Cerebellar nuclear complex (tissue), 1 donor: ENCODE measurements around the gene ZNF385A.

Experiments
- DNase-seq, 2 experiments: peaks; one replicate each; lab custom pipeline; 2025; lab: John Stamatoyannopoulos, UW

The ZNF385A gene

DNA sequence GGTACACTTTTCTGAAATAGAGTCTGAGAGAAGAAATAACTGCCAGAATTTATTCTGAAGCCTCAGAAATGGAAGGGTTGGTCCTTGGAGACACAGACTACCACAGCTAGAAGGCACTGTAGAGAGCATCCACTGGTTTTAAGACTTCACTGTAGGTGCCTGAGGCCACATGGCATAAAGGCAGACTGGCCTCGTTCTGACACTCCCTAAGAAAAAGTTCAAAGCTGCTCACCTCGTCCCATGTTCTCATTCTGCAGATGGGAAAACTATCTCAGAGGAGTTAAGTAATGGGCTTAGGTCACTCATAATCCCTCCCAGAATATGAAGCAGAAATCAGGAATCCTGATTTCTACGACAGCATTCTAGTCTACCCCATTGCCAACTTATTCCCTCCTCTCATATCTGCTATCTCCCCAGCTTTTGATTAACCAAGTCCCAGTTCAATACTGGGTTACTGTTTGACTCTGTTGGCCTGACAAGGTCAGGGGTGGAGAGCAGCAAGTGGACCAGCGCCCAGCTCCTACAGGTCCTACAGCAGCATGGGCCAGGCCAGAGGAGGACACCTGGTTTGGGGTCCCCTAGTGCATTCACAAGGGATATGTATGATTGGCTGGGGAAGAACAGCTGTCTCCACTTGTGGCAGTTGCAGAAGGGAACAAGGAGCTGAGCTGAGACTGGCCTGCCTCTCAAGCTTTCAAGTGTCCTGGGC, 30.8 kb upstream of the ZNF385A start:
- no peak for DNase-seq

DNA sequence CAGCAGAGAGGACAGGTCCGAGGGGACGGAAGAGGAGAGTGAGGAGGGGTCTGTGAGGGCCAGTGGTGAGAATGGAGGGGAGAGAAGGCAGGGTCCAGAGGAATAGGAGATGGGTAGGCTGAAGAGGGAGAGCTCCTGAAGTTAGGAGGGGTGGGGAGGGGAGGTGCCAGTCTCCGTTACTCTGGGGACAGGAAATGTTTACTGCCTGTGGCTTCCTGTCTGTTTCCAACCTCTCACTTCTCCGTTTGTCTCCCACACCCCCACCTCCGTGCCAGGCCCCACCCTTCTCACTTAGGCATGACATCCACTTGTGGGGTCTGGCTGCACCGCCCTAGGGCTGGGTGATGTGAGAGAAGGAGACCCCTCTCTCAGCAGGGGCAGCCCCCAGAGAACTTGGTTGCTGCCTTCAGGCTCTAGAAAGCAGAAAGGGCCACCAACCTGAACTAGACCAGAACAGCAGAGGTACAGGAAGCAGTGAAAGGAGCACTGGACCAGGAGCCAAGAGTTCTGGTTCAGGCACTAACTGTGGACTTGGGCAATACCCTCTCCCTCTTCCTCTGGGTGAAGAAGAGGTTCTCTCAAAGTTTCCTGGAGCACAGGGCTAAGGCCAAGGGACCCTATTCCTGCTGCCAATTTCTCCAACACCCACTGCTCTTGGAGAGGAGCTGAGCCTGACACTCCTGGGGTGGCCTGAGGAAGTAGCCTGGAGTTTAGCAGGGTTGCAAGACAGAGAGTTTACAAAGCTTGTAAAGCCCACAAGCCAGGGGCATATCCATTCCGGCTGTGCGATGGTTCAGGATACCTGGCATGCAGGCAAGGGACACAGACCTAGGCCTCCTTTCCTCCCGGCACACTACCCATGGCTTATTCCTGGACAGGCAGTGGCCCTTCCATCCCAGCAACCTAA, 29.0 kb upstream of the ZNF385A start:
- DNase-seq = no peak

GRCh38 chr12:54412786-54413185, 28.3 kb upstream of the ZNF385A start:
- no peak for DNase-seq

DNA sequence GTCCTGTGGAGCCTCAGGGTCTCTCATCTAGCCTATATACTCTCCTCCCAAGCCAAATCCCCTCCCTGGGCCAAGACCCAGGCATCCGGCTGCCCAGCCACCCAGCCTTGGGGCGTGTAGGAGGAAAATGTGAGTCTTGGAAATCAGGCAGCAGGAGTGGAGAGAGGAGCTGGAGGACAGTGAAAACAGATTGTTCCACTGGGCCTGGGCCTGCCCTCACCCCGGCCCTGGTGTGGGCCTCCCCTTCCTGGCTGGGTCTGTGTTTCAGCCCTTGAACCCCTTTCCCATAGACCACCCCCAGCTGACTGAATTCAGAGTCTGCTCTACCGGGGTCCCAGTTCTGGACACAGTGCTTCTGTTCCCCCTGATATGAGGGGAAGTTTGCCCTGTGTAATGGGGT, 27.8 kb upstream of the ZNF385A start:
- no peak for DNase-seq

DNA sequence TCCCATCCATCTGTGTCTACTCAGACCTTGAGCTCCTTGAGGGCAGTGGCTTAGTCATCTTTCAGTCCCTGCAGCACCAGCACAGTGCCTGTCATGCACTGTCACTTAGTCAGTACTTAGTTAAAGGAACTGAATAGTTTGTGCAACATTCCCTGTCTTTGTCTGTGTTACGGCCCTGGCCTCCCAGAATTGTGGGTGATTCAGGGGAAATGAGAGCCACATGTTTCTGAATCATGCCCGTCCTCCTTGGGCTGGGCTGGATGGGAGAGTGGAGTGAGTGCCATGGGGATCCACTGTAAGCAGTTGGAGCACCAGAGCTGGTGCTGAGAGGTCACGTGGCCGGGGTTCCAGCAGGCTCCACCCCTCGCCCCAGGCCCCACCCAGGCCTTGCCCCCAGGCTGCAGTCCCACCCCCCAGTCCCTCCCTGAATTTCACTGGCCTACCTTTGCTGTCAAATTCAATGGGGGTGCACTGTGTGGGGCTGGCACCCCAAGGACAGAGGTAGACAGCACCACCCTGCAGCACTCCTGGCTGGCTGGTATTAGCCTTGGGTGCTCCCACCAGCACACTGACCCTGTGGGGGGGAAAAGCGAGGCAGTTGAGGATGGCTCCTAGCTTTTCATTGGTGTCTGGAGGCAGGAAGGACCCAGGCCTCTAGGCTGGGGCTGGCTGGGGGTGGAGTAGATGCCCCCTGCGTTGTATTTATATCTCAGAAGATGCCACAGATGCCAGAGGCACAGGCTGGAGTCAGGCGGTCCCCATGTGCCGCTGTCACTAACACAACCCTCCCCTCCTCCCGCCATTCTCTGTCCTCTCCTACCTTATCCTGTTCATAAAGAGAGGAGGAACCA, 27.1 kb upstream of the ZNF385A start:
- no peak for DNase-seq

- DNase-seq = no peak
Observed at GRCh38 chr12:54409267-54409666, 24.7 kb upstream of the ZNF385A start.

DNA sequence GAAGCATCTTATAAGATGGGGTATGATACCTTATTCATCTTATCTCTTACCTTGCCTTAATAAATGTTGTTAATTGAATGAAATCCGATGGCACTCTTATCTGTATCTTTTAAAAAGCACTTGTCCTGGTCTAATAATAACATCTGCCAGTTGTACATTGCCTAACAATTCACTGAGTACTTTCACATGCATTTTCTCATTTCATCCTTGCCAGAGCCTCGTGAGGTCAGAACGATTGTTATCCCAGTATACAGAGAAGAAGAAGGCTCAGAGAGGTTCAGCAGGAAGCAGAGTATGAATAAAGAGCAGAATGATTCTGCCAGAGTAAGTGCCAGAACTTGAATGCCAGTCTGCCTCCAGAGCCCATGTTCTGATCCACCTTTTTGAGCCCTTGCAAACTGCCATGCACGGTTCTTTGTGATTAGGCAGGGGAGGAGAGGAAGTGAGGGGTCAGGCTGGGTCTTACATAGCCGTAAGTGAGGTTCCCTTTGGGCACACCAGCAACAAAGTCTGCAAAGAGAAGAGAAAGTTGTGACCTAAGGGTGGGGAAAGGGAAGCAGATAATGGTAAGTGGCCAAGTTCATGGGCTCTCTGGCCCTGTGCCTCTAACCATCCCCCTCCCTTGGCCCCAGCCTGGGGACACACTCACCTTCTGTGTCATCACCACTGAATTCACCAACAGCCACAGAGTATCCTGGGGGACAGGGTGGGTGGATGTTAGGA, 22.8 kb upstream of the ZNF385A start:
- no peak for DNase-seq

DNA sequence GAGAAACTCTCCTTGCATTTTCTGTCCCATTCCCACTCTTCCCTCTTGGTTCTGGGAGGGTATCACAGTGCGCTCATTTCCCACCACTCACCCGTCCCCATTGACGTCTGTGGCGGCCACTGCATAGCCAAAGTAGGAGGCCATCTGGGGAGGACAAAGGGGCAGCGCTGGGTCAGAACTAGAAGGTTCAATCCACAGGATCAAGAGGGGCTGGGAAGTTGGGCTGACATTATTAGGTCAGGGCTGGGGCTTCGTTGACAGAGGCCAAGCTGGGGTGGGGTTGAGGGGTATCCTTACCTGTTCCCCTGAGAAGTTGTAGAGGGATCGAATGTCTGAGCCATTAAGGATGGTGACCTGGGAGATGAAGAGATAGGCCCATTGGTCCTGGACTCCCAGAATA, 21.0 kb upstream of the ZNF385A start:
- no peak for DNase-seq

GRCh38 chr12:54405106-54405505, 20.6 kb upstream of the ZNF385A start:
- no peak for DNase-seq

GRCh38 chr12:54404061-54405004, 19.8 kb upstream of the ZNF385A start:
- no peak for DNase-seq

GRCh38 chr12:54401119-54401518, 16.6 kb upstream of the ZNF385A start:
- no peak for DNase-seq

GRCh38 chr12:54398995-54399793, 14.7 kb upstream of the ZNF385A start:
- peak in 1 of 2 experiments; percentile 80 for DNase-seq

GRCh38 chr12:54398218-54398617, 13.7 kb upstream of the ZNF385A start:
- DNase-seq = no peak

DNA sequence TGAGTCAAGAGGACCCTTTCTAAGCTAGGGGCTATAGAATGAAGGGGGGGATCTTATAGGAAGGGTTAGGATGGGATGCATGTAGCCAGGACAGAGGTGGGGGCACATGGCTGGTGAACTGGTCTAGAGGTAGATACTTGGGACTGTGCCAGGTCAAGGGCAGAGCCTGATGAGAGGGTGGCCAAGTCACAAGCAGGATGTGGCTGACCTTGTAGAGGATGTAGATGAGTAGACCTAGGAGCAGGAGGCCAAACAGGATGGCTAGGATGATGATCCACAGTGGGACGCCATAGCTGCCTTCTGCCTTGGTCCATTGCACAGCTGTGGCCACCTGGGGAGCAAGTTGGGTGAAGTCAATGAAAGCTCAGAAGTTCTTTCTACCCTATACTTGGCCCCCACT, 12.6 kb upstream of the ZNF385A start:
- DNase-seq = no peak

- no peak for DNase-seq
Observed at GRCh38 chr12:54395545-54395944, 11.0 kb upstream of the ZNF385A start.

DNA sequence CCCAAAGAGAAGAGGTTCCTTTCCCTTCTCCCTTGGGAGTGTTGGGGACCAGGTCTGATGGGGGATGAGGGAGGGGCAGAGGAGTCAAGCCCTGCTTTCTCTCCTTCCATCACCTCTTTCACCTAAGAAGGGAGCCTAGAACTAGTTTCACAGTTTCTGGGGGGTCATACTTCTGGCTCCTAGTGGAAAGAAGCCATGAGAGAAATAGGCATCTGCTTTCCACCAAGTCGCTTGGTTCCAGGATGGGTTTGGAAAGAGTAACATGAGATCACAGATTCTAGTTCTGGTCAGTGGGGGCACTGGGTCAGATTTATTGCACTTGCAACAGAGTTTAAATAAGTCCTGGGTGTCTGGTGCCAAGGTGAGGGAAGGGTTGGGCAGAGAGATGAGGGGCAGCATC, 10.5 kb upstream of the ZNF385A start:
- no peak for DNase-seq

DNA sequence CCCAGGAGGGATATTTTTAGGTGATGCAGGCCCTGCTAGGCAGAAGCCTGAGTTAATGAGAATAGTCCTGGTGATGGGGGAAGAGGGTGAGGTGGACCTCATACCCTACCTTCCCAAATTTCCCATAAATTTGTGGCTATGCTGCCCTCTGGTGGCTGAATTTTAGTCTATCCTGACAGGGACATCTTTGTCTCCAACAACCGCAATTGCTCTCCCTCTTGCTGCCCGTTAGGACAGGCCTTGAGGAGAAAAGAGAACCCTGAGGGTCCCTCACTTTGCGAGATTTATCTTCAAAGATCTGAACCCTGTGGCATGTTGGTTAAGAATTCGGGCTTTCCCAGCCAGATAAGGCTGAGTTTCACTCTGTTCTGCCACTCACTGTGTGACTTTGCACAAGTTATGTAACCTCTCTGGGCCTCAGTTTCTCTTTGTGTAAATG, 9.8 kb upstream of the ZNF385A start:
- no peak for DNase-seq

DNA sequence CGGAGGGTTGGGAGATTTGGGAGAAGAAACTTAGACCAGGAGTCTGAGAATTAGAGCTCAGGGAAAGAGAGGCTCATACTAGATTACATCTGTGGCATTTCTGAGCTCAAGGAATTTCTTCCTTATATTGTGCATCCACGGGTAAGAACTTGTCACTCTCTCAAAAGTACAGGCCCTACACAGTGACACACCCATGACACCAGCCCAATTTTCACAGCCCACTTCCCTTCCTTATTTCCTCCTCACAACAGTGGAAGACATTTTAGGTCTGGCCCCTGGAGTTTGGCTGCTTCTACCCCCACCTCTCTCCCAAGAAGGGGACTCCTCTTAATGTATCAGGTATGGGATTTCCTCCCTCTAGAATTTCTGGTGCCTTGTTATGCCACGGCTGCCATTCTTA, 9.2 kb upstream of the ZNF385A start:
- DNase-seq = no peak

DNA sequence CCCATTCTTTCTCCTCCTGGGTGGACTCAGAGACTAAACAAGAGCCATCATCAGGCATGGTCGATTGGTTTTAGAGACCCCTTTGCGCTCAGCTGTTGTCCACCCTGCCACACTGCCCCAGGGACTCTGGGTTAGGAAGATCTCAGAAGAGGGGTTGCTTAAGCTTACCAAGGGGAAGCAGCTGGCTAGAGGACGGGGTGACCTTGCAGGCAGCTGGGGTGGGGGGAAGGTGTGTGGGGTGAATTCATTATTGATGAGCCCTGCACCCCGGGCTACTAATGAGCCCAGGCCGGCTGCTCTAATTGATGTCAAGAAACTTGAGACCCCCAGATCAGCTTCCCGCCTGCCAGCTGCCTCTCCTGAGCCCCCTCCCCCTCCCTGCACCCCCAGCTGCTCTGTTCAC, 8.7 kb upstream of the ZNF385A start:
- no peak for DNase-seq
